Epidermal melanocyte (primary cell): ENCODE measurements around the gene LENEP.

Source experiments
- DNase-seq: peaks from one replicate; pipeline ENCODE4 v3.0.0; 2011; ENCODE audit warnings: low spot score; ENCODE audit not compliant: insufficient read length

The LENEP gene

GRCh38 chr1:155026154-155026553 lies 32.8 kb downstream of the LENEP start:
- DNase-seq: no peak

- no peak for DNase-seq
These were observed 33.2 kb downstream of the LENEP start for GRCh38 chr1:155026588-155026987.

- DNase-seq: no peak
These were observed 36.3 kb downstream of the LENEP start for GRCh38 chr1:155029513-155030242.

- DNase-seq: no peak
These were observed 36.9 kb downstream of the LENEP start for GRCh38 chr1:155030243-155030795.

- no peak for DNase-seq
These were observed 37.5 kb downstream of the LENEP start for GRCh38 chr1:155030899-155031298.

- DNase-seq: no peak
These were observed 39.5 kb downstream of the LENEP start for GRCh38 chr1:155032886-155033285.

GRCh38 chr1:155033524-155033923 lies 40.1 kb downstream of the LENEP start, which contains the start of the genes DCST1 and DCST2:
Gene DCST1, plus strand, starts transcription at chr1:155033824. Its CDS starts 213 bp downstream, at chr1:155034037.
Gene DCST2, minus strand, starts transcription at chr1:155033781. Its CDS starts 80 bp downstream, at chr1:155033701.
- no peak for DNase-seq

GRCh38 chr1:155034318-155035208 lies 41.2 kb downstream of the LENEP start:
- DNase-seq: no peak

GRCh38 chr1:155035936-155036335 lies 42.5 kb downstream of the LENEP start:
- no peak for DNase-seq

GRCh38 chr1:155037043-155037442 lies 43.7 kb downstream of the LENEP start:
- no peak for DNase-seq

- no peak for DNase-seq
These were observed 44.6 kb downstream of the LENEP start for GRCh38 chr1:155037851-155038441.

GRCh38 chr1:155038602-155039307 lies 45.4 kb downstream of the LENEP start:
- no peak for DNase-seq

GRCh38 chr1:155039308-155039669 lies 45.9 kb downstream of the LENEP start:
- no peak for DNase-seq

GRCh38 chr1:155040358-155041093 lies 47.1 kb downstream of the LENEP start:
- DNase-seq: no peak

- no peak for DNase-seq
These were observed 49.4 kb downstream of the LENEP start for GRCh38 chr1:155042789-155043188.

GRCh38 chr1:155043301-155043702 lies 49.9 kb downstream of the LENEP start:
- DNase-seq: no peak

GRCh38 chr1:155043793-155044192 lies 50.4 kb downstream of the LENEP start:
- DNase-seq: no peak
